ENCODE data around the gene SMPDL3B.
"Not testable (repeated sequence)": the region's sequence is repeated elsewhere in the genome, so short reads cannot be mapped to it uniquely, and the experiment has no call there.

- not testable (repeated sequence) for TF ChIP-seq CTCF (IDR thresholded peaks at IDR 0.05); CREB1 (CRISPR knock-in tag; IDR thresholded peaks at IDR 0.05); MXD4 (CRISPR knock-in tag; IDR thresholded peaks at IDR 0.05; ENCODE audit: borderline replicate concordance); USF1 (CRISPR knock-in tag; IDR thresholded peaks at IDR 0.05); ZNF416 (CRISPR knock-in tag; IDR thresholded peaks at IDR 0.05); ERG (CRISPR knock-in tag; IDR thresholded peaks at IDR 0.05); ZBTB21 (CRISPR knock-in tag; IDR thresholded peaks at IDR 0.05; ENCODE audit: borderline replicate concordance); ZNF232 (CRISPR knock-in tag; IDR thresholded peaks at IDR 0.05); ZNF121 (CRISPR knock-in tag; IDR thresholded peaks at IDR 0.05); NFYB (CRISPR knock-in tag; conservative IDR thresholded peaks at IDR 0.05; ENCODE audit: low read depth); ZNF219 (CRISPR knock-in tag; IDR thresholded peaks at IDR 0.05; ENCODE audit: borderline replicate concordance); PREB (CRISPR knock-in tag; IDR thresholded peaks at IDR 0.05; ENCODE audit: borderline replicate concordance)
- TF ChIP-seq, protein P1, sequence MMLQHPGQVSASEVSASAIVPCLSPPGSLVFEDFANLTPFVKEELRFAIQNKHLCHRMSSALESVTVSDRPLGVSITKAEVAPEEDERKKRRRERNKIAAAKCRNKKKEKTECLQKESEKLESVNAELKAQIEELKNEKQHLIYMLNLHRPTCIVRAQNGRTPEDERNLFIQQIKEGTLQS (CRISPR knock-in tag; conservative IDR thresholded peaks at IDR 0.05) = not testable (repeated sequence)
- TF ChIP-seq, protein P2, sequence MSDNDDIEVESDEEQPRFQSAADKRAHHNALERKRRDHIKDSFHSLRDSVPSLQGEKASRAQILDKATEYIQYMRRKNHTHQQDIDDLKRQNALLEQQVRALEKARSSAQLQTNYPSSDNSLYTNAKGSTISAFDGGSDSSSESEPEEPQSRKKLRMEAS (CRISPR knock-in tag; IDR thresholded peaks at IDR 0.05) = not testable (repeated sequence)
Measured at GRCh38 chr1:28003117-28003516, 68.3 kb downstream of the SMPDL3B start.
